ENCODE data around the gene KLK14. TPM values are rescaled to one million over a fixed set of nuclear protein-coding genes. Genes with fewer than 3 reads are reported as not detected.

KLK14 gene
- total RNA-seq, 1 experiment from 2014 or later = 0.76 TPM

- RAD21 ChIA-PET (ENCODE audit: low non-redundant PET in 1 of 2, low total read pairs in 2 of 2, uncharacterized antibody in 2 of 2, unreplicated experiment in 2 of 2) = no interaction called here
- H3K79me2 ChIP-seq (ENCODE audit: insufficient read depth, low read length) = peaks cover 9% of the 10 kb centered on the region; the same call in 1 of the 2 replicates
- ATAC-seq (no peak), DNase-seq (ENCODE audit: low read depth, low spot score) (no peak)
- no peak overlapping the region for H3K9ac ChIP-seq (ENCODE audit: low read length)
- BruUV-seq (replicated peaks) = no TSS peak
- no peak overlapping the region for H2AFZ ChIP-seq (ENCODE audit: low read depth, low read length, poor library complexity, severe bottlenecking)
- no peaks in the 10 kb centered on the region for H4K20me1 ChIP-seq (ENCODE audit: insufficient read depth)
- intact Hi-C loops (cut with micrococcal nuclease) = loop anchor here (5.0 to 10.0 kb wide), 2 partner anchors 191 to 734 kb away; partner anchors contain the start of gene NAPSA
- H3K4me2 ChIP-seq (ENCODE audit: low read length) = no peak overlapping the region
- H3K4me1 ChIP-seq (ENCODE audit: control insufficient read depth in 1 of 2, insufficient read depth in 2 of 2, low read length in 2 of 2) = peaks cover 0 to 6% of the 10 kb centered on the region in 2 experiments; a peak in 1 of 4 replicates
- TF ChIP-seq POLR2A (IDR thresholded peaks at IDR 0.05; ENCODE audit: borderline replicate concordance, extremely low read depth, insufficient read depth, insufficient read length) (no peak), MAX (IDR thresholded peaks at IDR 0.05) (no peak), EZH2 (IDR thresholded peaks at IDR 0.05) (no peak), ZNF274 (IDR thresholded peaks at IDR 0.05; ENCODE audit: low read depth, low read length) (no peak), SRF (IDR thresholded peaks at IDR 0.05; ENCODE audit: low read depth) (no peak), ATF3 (IDR thresholded peaks at IDR 0.05) (no peak), CBX3 (IDR thresholded peaks at IDR 0.05; ENCODE audit: low read depth) (no peak), ELF1 (IDR thresholded peaks at IDR 0.05; ENCODE audit: borderline replicate concordance, low read depth) (no peak), ZFX (IDR thresholded peaks at IDR 0.05) (no peak), CTCF (IDR thresholded peaks at IDR 0.05 in 2 of 3, conservative IDR thresholded peaks at IDR 0.05 in 1 of 3; ENCODE audit: borderline replicate concordance in 1 of 3, insufficient read depth in 1 of 3, low read depth in 2 of 3, low read length in 2 of 3) (no peak), JUND (IDR thresholded peaks at IDR 0.05) (no peak), CEBPB (IDR thresholded peaks at IDR 0.05; ENCODE audit: low read depth) (no peak), FOSL1 (IDR thresholded peaks at IDR 0.05; ENCODE audit: low read depth) (no peak)
- no peaks in the 10 kb centered on the region for H3K9me3 ChIP-seq (ENCODE audit: control insufficient read depth in 1 of 2, insufficient read depth in 1 of 2, low read depth in 1 of 2, low read length in 2 of 2)
- no peak overlapping the region for H3K27ac ChIP-seq (ENCODE audit: low read depth, low read length)
- peaks cover 6 to 12% of the 10 kb centered on the region in 2 experiments; a peak in 2 of 4 replicates for H3K36me3 ChIP-seq (ENCODE audit: control insufficient read depth in 1 of 2, insufficient read depth in 2 of 2, low read length in 2 of 2)
- CTCF ChIA-PET = no interaction called here
- H3K27me3 ChIP-seq (ENCODE audit: insufficient read depth, low read length) = no peaks in the 10 kb centered on the region
- H3K4me3 ChIP-seq (replicated peaks in 1 of 2; ENCODE audit: low read depth in 1 of 2, low read length in 2 of 2) = no peak overlapping the region
- POLR2A ChIA-PET = no interaction called here
- H3K9me2 ChIP-seq (ENCODE audit: insufficient read depth) = no peaks in the 10 kb centered on the region
These were observed 15.8 kb upstream of the KLK14 start for GRCh38 chr19:51098365-51099046.

All from HCT116 (cell line).